Stomach (tissue), 4 donors: ENCODE measurements around the gene CCDC88B.

Experiments
- CTCF ChIP-seq, 7 experiments: fragments of 450-650 bp in 4 of 7; fragments of 200-600 bp in 3 of 7; sonication (generic) in 3 of 7; IDR thresholded peaks; one replicate each; pipeline ENCODE4 v1.5.1; 2016 to 2019; ENCODE audit warnings: antibody characterized with exemption in 7 of 7, control low read depth in 2 of 7, mild to moderate bottlenecking in 1 of 7
- EP300 ChIP-seq: sonication (generic); formaldehyde crosslinking; IDR thresholded peaks from one replicate; pipeline ENCODE4 v1.6.1; 2017; ENCODE audit warnings: antibody characterized with exemption
- POLR2A ChIP-seq, 4 donors: fragments of 450-650 bp; IDR thresholded peaks; one replicate each; pipeline ENCODE4 v1.6.1; 2016; ENCODE audit warnings: antibody characterized with exemption in 4 of 4, control low read depth in 2 of 4, mild to moderate bottlenecking in 1 of 4, moderate library complexity in 1 of 4
- POLR2AphosphoS5 ChIP-seq, 3 donors: sonication (generic); formaldehyde crosslinking; IDR thresholded peaks; one replicate each; pipeline ENCODE4 v1.6.1; 2016; ENCODE audit warnings: antibody characterized with exemption in 3 of 3

GRCh38 chr11:64290352-64291261 lies 49.4 kb upstream of the CCDC88B start:
- TF ChIP-seq CTCF (IDR thresholded peaks at IDR 0.05) (no peak), POLR2A (IDR thresholded peaks at IDR 0.05) (no peak), EP300 (no peak), POLR2AphosphoS5 (IDR thresholded peaks at IDR 0.05) (no peak)
